HepG2 (cell line): ENCODE results near the gene PLEKHA5.

Experiments
- AGO2 ChIP-seq: fragments of 200-400 bp; formaldehyde crosslinking; optimal IDR thresholded peaks from 2 replicates; pipeline ENCODE3; 2017; ENCODE audit warnings: mild to moderate bottlenecking, low read depth, low read length, moderate library complexity
- ATF3 ChIP-seq: sonication (generic); formaldehyde crosslinking; IDR thresholded peaks from 2 replicates; pipeline ENCODE4 v1.4.0; 2020; ENCODE audit warnings: missing genetic modification reagents
- ETS1 ChIP-seq: sonication (generic); formaldehyde crosslinking; IDR thresholded peaks from 2 replicates; pipeline ENCODE4 v1.4.0; 2020; ENCODE audit warnings: missing genetic modification reagents
- EZH2 ChIP-seq: conservative IDR thresholded peaks from 2 replicates; pipeline ENCODE4 v1.6.1; 2012; ENCODE audit warnings: mild to moderate bottlenecking, low read depth, low read length, moderate library complexity
- JUND ChIP-seq: sonication (generic); formaldehyde crosslinking; IDR thresholded peaks from 2 replicates; pipeline ENCODE4 v1.8.0; 2022; ENCODE audit warnings: mild to moderate bottlenecking, missing genetic modification reagents
- LBX2 ChIP-seq: sonication (generic); formaldehyde crosslinking; IDR thresholded peaks from 2 replicates; pipeline ENCODE4 v1.5.0; 2020; ENCODE audit warnings: missing genetic modification reagents, mild to moderate bottlenecking, borderline replicate concordance
- POLR2A ChIP-seq, 2 experiments: IDR thresholded peaks; 2 replicates each; pipeline ENCODE4 v1.6.1; 2011; ENCODE audit warnings: low read depth in 2 of 2, low read length in 2 of 2, mild to moderate bottlenecking in 1 of 2, moderate library complexity in 1 of 2; ENCODE audit not compliant: insufficient read depth in 1 of 2
- SMARCE1 ChIP-seq: fragments of 450-650 bp; IDR thresholded peaks from 2 replicates; pipeline ENCODE4 v1.6.1; 2017; ENCODE audit warnings: borderline replicate concordance
- TCF12 ChIP-seq, 2 experiments: fragments of 450-650 bp in 1 of 2; sonication (generic) in 1 of 2; formaldehyde crosslinking in 1 of 2; IDR thresholded peaks; 2 replicates each; pipeline versions ENCODE4 v1.6.1 to v1.8.0; 2017 to 2022; ENCODE audit warnings: antibody characterized with exemption in 1 of 2, mild to moderate bottlenecking in 1 of 2, missing genetic modification reagents in 1 of 2, moderate library complexity in 1 of 2
- ZGPAT ChIP-seq: IDR thresholded peaks from 2 replicates; pipeline ENCODE4 v1.6.1; 2016; ENCODE audit warnings: mild to moderate bottlenecking

GRCh38 chr12:19113464-19113863 lies 16.1 kb upstream of the PLEKHA5 start:
- TF ChIP-seq JUND (no peak), ATF3 (CRISPR knock-in tag) (no peak), ZGPAT (CRISPR knock-in tag) (no peak), AGO2 (no peak), TCF12 (IDR thresholded peaks at IDR 0.05) (no peak), TCF12 (CRISPR knock-in tag; IDR thresholded peaks at IDR 0.05) (no peak), POLR2A (IDR thresholded peaks at IDR 0.05; ENCODE audit: insufficient read depth in 1 of 2, low read depth in 2 of 2, low read length in 2 of 2) (no peak), EZH2 (no peak), LBX2 (CRISPR knock-in tag) (no peak), ETS1 (CRISPR knock-in tag) (no peak), SMARCE1 (no peak)
